Keratinocyte (primary cell): ENCODE results near the gene PRKCA. TPM values are rescaled to one million over a fixed set of nuclear protein-coding genes. Genes with fewer than 3 reads are reported as not detected.

Source experiments
- DNase-seq: peaks from one replicate; pipeline ENCODE4 v3.0.0-alpha.2; 2011; ENCODE audit warnings: low read depth, missing footprints, low spot score
- FAIRE-seq: peaks from 2 replicates; lab custom pipeline; 2011; peaks lifted over from hg19 to GRCh38; lab: Jason Lieb, UNC
- H2AFZ ChIP-seq: 2 replicates; pipeline ENCODE4 v1.6.0; 2012; ENCODE audit warnings: low read length, control low read depth, inconsistent platforms; ENCODE audit not compliant: control insufficient read depth
- H3K27ac ChIP-seq: 2 replicates; pipeline ENCODE4 v1.5.1; 2011; ENCODE audit warnings: low read length; ENCODE audit not compliant: control insufficient read depth, insufficient read depth
- H3K27me3 ChIP-seq: 3 replicates; pipeline ENCODE4 v1.6.0; 2011; ENCODE audit warnings: low read length; ENCODE audit not compliant: control insufficient read depth, insufficient read depth; ENCODE audit errors: extremely low read depth
- H3K36me3 ChIP-seq, 2 experiments: 2 replicates in 1 of 2; 3 replicates in 1 of 2; pipeline ENCODE4 v1.5.1; 2011; ENCODE audit warnings: low read length in 2 of 2, mild to moderate bottlenecking in 1 of 2; ENCODE audit not compliant: control insufficient read depth in 2 of 2, insufficient read depth in 2 of 2; ENCODE audit errors: extremely low read depth in 1 of 2
- H3K4me1 ChIP-seq: 3 replicates; pipeline ENCODE4 v1.5.1; 2011; ENCODE audit warnings: low read length; ENCODE audit not compliant: control insufficient read depth, insufficient read depth; ENCODE audit errors: extremely low read depth
- H3K4me2 ChIP-seq: 3 replicates; pipeline ENCODE4 v1.6.0; 2011; ENCODE audit warnings: low read depth, low read length; ENCODE audit not compliant: control insufficient read depth, insufficient read depth; ENCODE audit errors: extremely low read depth
- H3K4me3 ChIP-seq, 3 experiments: fragments of 200-600 bp in 1 of 3; sonication (generic) in 1 of 3; 2 replicates in 2 of 3; 3 replicates in 1 of 3; pipeline ENCODE4 v1.5.1; 2011 to 2016; ENCODE audit warnings: low read length in 3 of 3, mild to moderate bottlenecking in 3 of 3, control low read depth in 2 of 3, inconsistent platforms in 1 of 3, low read depth in 1 of 3, mixed read lengths in 1 of 3, mixed run types in 1 of 3, moderate library complexity in 1 of 3; ENCODE audit not compliant: control insufficient read depth in 2 of 3, insufficient read depth in 2 of 3; ENCODE audit errors: extremely low read depth in 1 of 3
- H3K79me2 ChIP-seq: 2 replicates; pipeline ENCODE4 v1.6.0; 2012; ENCODE audit warnings: low read length; ENCODE audit not compliant: control insufficient read depth, insufficient read depth
- H3K9ac ChIP-seq: 3 replicates; pipeline ENCODE4 v1.6.0; 2011; ENCODE audit warnings: low read length; ENCODE audit not compliant: control insufficient read depth, insufficient read depth; ENCODE audit errors: extremely low read depth
- H3K9me1 ChIP-seq: 3 replicates; pipeline ENCODE4 v1.6.0; 2011; ENCODE audit warnings: low read length; ENCODE audit not compliant: control insufficient read depth, insufficient read depth; ENCODE audit errors: extremely low read depth
- H3K9me3 ChIP-seq: 2 replicates; pipeline ENCODE4 v1.5.1; 2012; ENCODE audit warnings: low read depth, low read length; ENCODE audit not compliant: control insufficient read depth
- H4K20me1 ChIP-seq: 3 replicates; pipeline ENCODE4 v1.6.0; 2011; ENCODE audit warnings: low read length; ENCODE audit not compliant: control insufficient read depth, insufficient read depth; ENCODE audit errors: extremely low read depth
- EZH2 ChIP-seq: IDR thresholded peaks from one replicate; pipeline ENCODE4 v1.6.1; 2012; ENCODE audit warnings: inconsistent platforms, mild to moderate bottlenecking, low read length, moderate library complexity
- dilution Hi-C: fragments of 300-500 bp; cut with MboI; formaldehyde crosslinking; loops from one replicate; pipeline ENCODE4 v1.7.0; 2020; ENCODE audit warnings: low sequenced_read_pairs; ENCODE audit not compliant: extremely low pct_ligation_motif_present
- polyA plus RNA-seq, 5 experiments: library from polyadenylated mRNA; depleted of rRNA in 3 of 5; stranded (reverse) in 3 of 5; stranded (forward) in 1 of 5; unstranded in 1 of 5; fragments of >200 nt; gene quantifications; 1 replicate in 1 of 5; 2 replicates in 3 of 5; 3 replicates in 1 of 5; pipeline versions ENCODE4 v1.2.1 to v1.2.3, GENCODE V29; 2011 to 2012; ENCODE audit warnings: missing spikeins in 2 of 5, low read depth in 1 of 5, low replicate concordance in 1 of 5
- TF ChIP-seq, protein P1 (sequence below), 3 experiments: IDR thresholded peaks in 1 of 3; conservative IDR thresholded peaks in 1 of 3; optimal IDR thresholded peaks in 1 of 3; 2 replicates in 2 of 3; 3 replicates in 1 of 3; pipeline versions ENCODE3 to v1.5.1; 2011; ENCODE audit warnings: low read length in 3 of 3, mild to moderate bottlenecking in 3 of 3, moderate library complexity in 2 of 3, control low read depth in 1 of 3, inconsistent platforms in 1 of 3; ENCODE audit not compliant: insufficient read depth in 2 of 3; ENCODE audit errors: extremely low read depth in 1 of 3

The PRKCA gene
- polyA plus RNA-seq, 1 donor (not counting 4 experiments of a cell fraction or from before 2014, with no cell fraction given) = 3.6 TPM

DNA sequence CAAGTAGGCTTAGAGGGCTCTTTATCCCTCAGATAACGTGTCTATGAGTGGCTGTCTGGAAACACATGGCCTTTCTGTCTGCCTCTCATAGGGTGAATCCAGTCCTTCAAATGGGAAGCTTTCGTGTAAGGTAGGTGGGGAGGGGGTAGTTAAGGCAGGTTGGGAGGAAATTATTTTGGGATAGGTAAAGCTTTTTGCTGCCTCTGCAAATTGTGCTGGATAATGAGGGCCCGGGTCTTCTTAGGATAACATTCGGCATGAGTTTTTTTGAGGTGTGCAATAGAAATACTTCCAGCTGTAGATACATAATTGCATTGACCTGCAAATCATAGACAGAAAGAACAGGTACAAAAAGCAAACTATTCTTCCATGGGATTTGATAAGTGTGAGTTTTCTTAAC, 189.7 kb downstream of the PRKCA start:
- FAIRE-seq (no peak), DNase-seq (no peak)
- Histone ChIP-seq H3K4me2 (no peak overlapping the region), H3K36me3 (no peaks in the 10 kb centered on the region), H3K9me1 (peaks cover 3% of the 10 kb centered on the region), H3K27me3 (no peaks in the 10 kb centered on the region), H2AFZ (no peak overlapping the region), H3K27ac (no peak overlapping the region), H4K20me1 (no peaks in the 10 kb centered on the region), H3K4me1 (peaks cover 17% of the 10 kb centered on the region), H3K4me3 (no peak overlapping the region), H3K79me2 (no peaks in the 10 kb centered on the region), H3K9me3 (no peaks in the 10 kb centered on the region), H3K9ac (no peak overlapping the region)
- TF ChIP-seq EZH2 = no peak
- TF ChIP-seq, protein P1, sequence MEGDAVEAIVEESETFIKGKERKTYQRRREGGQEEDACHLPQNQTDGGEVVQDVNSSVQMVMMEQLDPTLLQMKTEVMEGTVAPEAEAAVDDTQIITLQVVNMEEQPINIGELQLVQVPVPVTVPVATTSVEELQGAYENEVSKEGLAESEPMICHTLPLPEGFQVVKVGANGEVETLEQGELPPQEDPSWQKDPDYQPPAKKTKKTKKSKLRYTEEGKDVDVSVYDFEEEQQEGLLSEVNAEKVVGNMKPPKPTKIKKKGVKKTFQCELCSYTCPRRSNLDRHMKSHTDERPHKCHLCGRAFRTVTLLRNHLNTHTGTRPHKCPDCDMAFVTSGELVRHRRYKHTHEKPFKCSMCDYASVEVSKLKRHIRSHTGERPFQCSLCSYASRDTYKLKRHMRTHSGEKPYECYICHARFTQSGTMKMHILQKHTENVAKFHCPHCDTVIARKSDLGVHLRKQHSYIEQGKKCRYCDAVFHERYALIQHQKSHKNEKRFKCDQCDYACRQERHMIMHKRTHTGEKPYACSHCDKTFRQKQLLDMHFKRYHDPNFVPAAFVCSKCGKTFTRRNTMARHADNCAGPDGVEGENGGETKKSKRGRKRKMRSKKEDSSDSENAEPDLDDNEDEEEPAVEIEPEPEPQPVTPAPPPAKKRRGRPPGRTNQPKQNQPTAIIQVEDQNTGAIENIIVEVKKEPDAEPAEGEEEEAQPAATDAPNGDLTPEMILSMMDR (optimal IDR thresholded peaks at IDR 0.05 in 1 of 3, IDR thresholded peaks at IDR 0.05 in 1 of 3, conservative IDR thresholded peaks at IDR 0.05 in 1 of 3; ENCODE audit: extremely low read depth in 1 of 3, insufficient read depth in 2 of 3, low read length in 3 of 3) = no peak
- dilution Hi-C loops = no loop called here

- H3K4me3 ChIP-seq = no peak overlapping the region
- H3K27ac ChIP-seq = no peak overlapping the region
- H3K9me1 ChIP-seq = peaks cover 3% of the 10 kb centered on the region
- no peaks in the 10 kb centered on the region for H3K9me3 ChIP-seq
- dilution Hi-C loops = no loop called here
- TF ChIP-seq, protein P1 (optimal IDR thresholded peaks at IDR 0.05 in 1 of 3, IDR thresholded peaks at IDR 0.05 in 1 of 3, conservative IDR thresholded peaks at IDR 0.05 in 1 of 3; ENCODE audit: extremely low read depth in 1 of 3, insufficient read depth in 2 of 3, low read length in 3 of 3) = no peak
- no peak for TF ChIP-seq EZH2
- no peak overlapping the region for H3K4me2 ChIP-seq
- H3K4me1 ChIP-seq = peaks cover 17% of the 10 kb centered on the region
- H3K79me2 ChIP-seq = no peaks in the 10 kb centered on the region
- H4K20me1 ChIP-seq = no peaks in the 10 kb centered on the region
- DNase-seq (no peak), FAIRE-seq (no peak)
- H3K36me3 ChIP-seq = no peaks in the 10 kb centered on the region
- no peaks in the 10 kb centered on the region for H3K27me3 ChIP-seq
- no peak overlapping the region for H3K9ac ChIP-seq
- H2AFZ ChIP-seq = no peak overlapping the region
Observed at GRCh38 chr17:66492561-66493005, 190.2 kb downstream of the PRKCA start.
